Measurements from ENCODE around the gene MRFAP1.

Gene MRFAP1

GRCh38 chr4:6640292-6641163 lies at the start of gene MRFAP1:
Gene MRFAP1 (plus strand): TSS chr4:6640685. CDS start chr4:6640863, 178 bp downstream.
- peak; percentile 5 for FAIRE-seq
- peak; percentile 88 for DNase-seq (ENCODE audit: low spot score)

GRCh38 chr4:6591313-6591712 lies 49.2 kb upstream of the MRFAP1 start:
- DNase-seq (ENCODE audit: low spot score) = no peak
- FAIRE-seq = no peak

- DNase-seq (ENCODE audit: low spot score) (no peak), FAIRE-seq (no peak)
Observed at GRCh38 chr4:6591781-6592180, 48.7 kb upstream of the MRFAP1 start.

DNA sequence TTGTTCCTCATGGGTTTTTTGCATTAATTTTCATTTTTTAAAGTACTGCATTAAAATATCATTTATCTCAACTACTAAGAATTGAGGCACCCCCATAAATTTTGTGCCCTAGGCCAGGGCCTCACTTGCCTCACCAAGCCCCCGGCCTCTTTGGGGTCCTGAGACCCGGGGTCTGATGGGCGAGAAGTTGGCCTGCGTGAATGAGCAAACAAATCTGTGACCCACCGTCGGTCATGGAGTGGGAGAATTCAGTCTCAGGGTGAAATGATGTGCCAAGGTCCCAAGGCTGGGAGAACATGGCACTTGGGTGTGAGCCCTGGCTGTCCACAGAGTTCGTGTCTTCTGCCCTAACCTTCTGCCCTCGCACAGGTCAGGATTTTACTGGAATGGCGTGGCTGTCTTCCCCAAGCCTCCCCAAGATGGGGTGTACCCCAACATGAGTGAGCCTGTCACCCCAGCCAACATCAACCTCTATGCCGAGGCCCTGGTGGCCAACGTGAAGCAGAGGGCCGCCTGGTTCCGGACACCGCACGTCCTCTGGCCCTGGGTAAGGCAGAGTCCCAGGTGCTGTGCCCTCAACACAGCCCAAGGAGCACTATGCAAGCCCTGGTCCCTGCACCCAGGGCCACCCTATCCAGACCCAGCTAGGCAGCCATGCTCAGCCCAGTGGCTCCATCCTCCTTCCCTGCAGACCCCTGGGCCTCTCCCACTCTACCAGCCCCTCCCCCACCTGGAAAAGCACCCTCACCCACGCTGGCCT lies 47.5 kb upstream of the MRFAP1 start:
- no peak for DNase-seq (ENCODE audit: low spot score)
- FAIRE-seq = no peak

DNA sequence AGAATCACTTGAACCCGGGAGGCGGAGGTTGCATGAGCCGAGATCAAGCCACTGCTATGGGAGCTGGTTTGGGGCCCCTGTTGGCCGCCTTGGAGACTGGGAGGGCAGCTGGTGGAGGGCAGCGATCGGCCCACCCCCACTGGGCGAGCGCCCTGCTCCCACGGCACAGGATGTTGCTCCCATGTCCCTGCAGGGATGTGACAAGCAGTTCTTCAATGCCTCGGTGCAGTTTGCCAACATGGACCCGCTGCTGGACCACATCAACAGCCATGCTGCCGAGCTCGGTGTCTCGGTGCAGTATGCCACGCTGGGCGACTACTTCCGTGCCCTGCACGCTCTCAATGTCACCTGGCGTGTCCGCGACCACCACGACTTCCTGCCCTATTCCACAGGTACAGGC lies 46.1 kb upstream of the MRFAP1 start:
- FAIRE-seq (no peak), DNase-seq (ENCODE audit: low spot score) (no peak)

DNA sequence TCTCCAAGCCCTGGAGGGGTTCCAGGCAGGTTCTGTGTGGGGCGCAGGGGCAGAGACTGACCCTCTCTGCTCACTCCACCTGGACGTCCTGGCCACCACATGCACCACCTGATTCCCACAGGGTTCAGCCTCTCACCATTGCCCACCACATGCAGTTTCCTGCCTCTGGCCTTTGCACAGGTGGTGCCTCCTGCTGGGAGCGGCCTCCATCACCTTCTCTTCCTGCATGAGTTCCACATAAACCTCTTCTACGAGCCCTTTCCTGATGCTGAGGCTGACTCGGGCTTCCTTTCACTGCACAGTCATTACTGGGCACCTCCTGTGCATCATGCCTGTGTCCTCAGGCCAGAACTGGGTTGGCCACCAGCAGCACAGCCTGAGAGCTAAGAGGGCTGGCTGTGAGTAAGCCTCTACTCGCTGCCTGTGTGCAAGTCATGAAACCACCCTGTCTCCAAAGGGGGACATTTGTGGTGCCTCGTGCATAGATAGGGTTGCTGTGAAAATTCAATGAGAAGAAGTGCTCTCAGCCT lies 45.6 kb upstream of the MRFAP1 start:
- no peak for FAIRE-seq

GRCh38 chr4:6595897-6596537 lies 44.5 kb upstream of the MRFAP1 start:
- DNase-seq (ENCODE audit: low spot score) (peak; percentile 27), FAIRE-seq (no peak)

More for the DNA sequence above, 45.6 kb upstream of the MRFAP1 start:
- no peak for DNase-seq (ENCODE audit: low spot score)

GRCh38 chr4:6596948-6597347 lies 43.5 kb upstream of the MRFAP1 start:
- DNase-seq (ENCODE audit: low spot score) = no peak
- no peak for FAIRE-seq

DNA sequence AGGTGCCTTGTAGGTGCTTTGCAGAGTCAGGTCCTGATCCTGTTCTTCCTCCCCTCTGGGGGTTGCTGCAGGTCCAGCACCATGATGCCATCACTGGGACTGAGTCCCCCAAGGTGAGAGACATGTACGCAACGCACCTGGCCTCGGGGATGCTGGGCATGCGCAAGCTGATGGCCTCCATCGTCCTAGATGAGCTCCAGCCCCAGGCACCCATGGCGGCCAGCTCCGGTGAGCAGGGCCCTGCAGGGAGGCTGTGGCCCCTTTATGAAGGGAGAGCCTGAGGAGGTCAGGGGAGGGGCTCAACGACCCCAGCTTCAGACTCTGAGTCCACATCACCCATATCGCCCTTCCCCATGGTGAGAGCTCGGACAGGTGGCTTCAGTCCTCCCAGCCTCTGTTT lies 42.4 kb upstream of the MRFAP1 start:
- no peak for DNase-seq (ENCODE audit: low spot score)
- FAIRE-seq = no peak

DNA sequence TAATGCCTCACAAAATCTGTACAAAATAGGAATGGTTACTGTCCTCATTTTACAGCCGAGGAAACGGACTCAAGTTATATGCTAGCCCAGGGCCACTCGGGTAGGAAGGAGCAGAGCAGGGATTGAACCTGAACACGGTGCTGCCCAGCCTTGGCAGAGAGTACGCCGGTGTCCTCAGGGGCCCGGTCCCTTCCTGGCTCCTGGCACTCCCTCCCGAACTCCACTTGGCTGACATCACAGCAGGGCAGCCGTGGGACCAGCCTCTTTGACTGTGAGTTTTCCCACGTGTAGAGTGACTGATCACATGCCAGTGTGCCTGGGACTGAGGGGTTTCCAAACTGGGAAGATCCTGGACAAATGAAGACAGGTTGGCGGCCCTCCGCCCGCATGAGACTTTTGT lies 41.8 kb upstream of the MRFAP1 start:
- DNase-seq (ENCODE audit: low spot score) (no peak), FAIRE-seq (no peak)

DNA sequence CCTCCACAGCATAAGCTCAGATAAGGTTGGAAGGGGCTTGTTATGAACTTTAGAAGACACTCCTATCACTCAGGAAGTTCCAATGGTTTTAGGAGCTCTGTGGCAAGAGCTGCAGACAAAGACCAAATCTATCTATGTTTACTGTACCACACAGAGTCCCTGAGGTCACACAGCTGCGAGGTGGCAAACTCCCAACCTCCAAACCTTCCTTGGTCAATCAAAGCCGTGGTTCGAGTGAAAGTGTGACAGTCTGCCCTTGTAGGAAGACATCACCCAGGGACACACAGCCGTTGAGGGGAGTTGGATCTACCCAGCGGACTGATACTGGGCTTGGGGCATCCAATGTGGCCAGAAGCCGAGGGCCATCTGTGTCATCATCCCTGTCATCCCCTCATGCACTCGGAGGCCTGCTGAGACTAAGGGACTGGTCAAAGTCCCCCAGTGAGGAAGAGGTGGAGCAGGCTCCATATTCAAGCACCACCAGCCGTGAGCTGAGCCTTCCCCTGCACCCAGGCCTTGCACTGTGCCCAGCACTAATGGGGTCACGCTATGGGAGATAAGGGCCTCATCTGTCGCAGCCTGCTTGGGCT lies 38.7 kb upstream of the MRFAP1 start:
- FAIRE-seq (no peak), DNase-seq (ENCODE audit: low spot score) (no peak)

GRCh38 chr4:6602289-6602688 lies 38.2 kb upstream of the MRFAP1 start:
- no peak for FAIRE-seq
- DNase-seq (ENCODE audit: low spot score) = no peak

DNA sequence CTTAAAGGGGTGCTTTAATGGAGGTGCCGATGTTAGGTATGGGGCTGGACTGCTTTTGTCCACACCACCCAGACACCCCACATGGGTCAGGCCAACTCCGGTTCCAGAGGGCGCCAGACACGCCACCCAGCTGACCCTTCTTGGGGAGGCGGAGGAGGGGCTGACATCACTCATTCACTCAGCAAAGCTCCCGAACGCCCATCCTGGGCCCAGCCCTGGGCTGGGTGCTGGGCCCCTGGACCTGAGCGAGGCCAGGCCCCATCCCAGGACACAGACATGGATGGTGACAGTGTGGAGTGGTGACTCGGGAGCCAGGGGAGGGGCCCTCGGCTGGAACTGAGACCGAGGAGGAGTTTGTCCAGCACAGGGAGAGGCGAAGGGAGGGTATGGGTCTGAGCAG lies 37.4 kb upstream of the MRFAP1 start:
- FAIRE-seq (no peak), DNase-seq (ENCODE audit: low spot score) (no peak)

DNA sequence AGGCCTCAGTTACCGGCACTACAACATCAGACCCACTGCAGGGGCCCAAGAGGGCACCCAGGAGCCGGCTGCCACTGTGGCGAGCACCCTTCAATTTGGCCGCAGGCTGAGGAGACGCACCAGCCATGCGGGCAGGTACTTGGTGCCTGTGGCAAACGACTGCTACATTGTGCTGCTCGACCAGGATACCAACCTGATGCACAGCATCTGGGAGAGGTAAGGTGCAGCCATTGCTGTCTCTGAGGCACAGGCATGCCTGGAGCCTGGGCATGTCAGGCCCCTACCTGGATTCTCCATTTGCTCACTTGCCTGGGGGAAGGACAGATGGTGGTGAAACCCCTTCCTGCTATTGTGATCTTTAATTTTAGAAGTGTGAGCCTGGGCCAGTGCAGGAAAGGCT lies 35.4 kb upstream of the MRFAP1 start:
- DNase-seq (ENCODE audit: low spot score) (no peak), FAIRE-seq (no peak)

GRCh38 chr4:6605605-6606004 lies 34.9 kb upstream of the MRFAP1 start:
- FAIRE-seq = no peak
- DNase-seq (ENCODE audit: low spot score) = no peak

DNA sequence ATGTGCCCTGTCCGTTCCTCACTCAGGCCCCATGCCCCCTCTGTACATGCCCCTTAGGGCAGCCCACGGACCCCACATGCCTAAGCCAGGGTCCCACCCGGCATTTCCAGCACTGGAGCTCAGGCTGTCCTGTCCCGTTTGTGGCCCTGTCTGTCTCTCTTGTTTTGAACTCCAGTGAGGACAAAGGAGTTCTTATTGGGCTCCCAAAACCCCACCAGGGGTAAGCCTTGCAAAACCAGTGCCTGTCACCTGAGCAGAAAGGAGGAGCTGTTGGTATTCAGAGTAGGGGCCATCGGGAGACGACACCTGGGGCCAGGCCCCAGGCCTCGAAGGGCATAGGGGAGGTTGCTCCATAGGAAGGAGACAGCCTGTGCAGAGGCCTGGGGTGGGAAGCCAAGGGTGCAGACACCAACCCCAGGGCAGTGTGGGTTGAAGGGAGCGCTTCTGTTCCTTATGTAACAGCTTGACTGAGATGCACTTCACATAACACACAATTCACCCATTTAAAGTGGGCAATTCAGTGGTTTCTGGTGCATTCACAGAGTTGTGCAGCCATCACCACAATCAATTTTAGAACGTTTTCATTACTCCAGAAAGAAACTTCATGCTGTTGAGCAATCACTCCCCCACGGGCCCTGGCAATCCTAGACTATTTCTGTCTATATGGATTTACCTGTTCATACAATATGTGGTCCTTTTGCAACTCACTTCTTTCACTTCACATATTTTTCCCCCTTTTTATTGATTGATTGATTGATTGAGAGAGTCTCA lies 33.8 kb upstream of the MRFAP1 start:
- FAIRE-seq (no peak), DNase-seq (ENCODE audit: low spot score) (no peak)

DNA sequence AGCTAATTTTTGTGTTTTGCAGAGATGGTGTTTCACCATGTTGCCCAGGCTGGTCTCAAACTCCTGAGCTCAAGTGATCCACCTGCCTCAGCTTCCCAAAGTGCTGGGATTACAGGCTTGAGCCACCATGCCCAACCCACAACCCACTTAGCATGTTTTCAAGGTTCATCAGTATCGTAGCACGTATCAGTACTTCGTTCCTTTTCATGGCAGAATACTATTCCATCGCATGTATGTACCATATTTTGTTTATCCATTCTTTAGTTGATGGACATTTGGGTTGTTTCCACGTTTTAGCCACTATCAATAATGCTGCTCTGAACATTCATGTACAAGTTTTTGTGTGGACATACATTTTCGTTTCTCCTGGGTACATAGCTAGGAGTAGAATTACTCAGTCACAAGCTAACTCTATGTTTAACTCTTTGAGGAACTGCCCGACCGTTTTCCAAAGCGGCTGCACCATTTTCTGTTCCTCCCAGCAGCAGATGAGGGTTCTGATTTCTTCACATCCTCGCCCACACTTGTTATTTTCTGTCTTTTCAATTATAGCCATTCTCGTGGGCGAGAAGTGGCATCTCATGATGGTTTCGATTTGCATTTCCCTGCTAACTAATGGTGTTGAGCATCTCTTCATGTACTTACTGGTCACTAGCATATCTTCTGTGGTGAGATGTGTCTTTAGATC lies 33.0 kb upstream of the MRFAP1 start:
- FAIRE-seq = no peak
- no peak for DNase-seq (ENCODE audit: low spot score)

GRCh38 chr4:6608758-6609414 lies 31.6 kb upstream of the MRFAP1 start:
- no peak for DNase-seq (ENCODE audit: low spot score)
- FAIRE-seq = no peak

DNA sequence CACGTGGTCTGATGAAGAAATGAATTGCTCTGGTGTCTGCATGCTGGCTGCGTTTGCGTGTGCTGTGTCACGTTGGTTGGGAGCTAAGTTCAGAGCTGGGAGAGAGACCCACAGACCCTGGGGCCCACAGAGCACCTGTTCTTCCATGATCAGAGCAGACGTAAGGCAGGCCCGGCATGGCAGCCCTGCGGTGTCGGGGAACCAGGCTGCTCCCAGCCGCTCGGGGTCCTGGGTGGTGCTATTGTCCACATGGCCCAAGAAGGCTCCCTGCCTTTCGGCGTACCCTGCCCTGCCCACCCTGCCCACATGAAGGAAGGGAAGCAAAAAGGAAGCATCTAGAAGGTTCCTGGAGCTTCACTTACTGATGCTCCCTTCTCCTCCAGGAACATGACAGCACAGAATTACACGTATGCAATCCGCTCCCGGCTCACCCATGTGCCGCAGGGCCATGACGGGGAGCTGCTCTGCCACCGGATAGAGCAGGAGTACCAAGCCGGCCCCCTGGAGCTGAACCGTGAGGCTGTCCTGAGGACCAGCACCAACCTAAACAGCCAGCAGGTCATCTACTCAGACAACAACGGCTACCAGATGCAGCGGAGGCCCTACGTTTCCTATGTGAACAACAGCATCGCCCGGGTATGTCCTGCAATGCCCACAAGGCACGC lies 30.9 kb upstream of the MRFAP1 start:
- no peak for DNase-seq (ENCODE audit: low spot score)
- FAIRE-seq = no peak

Data from urothelium cell line (cell line).